HG02852 (cell line): ENCODE results near the gene UVSSA.
"Not testable (repeated sequence)": the region's sequence is repeated elsewhere in the genome, so short reads cannot be mapped to it uniquely, and the experiment has no call there.

ENCODE experiments used
- ATAC-seq: cut with Tn5 transposase; IDR thresholded peaks from one replicate; pipeline ENCODE4 v1.9.1; 2021; ENCODE audit warnings: mild to moderate bottlenecking, moderate library complexity; ENCODE audit not compliant: unreplicated experiment

UVSSA gene

DNA sequence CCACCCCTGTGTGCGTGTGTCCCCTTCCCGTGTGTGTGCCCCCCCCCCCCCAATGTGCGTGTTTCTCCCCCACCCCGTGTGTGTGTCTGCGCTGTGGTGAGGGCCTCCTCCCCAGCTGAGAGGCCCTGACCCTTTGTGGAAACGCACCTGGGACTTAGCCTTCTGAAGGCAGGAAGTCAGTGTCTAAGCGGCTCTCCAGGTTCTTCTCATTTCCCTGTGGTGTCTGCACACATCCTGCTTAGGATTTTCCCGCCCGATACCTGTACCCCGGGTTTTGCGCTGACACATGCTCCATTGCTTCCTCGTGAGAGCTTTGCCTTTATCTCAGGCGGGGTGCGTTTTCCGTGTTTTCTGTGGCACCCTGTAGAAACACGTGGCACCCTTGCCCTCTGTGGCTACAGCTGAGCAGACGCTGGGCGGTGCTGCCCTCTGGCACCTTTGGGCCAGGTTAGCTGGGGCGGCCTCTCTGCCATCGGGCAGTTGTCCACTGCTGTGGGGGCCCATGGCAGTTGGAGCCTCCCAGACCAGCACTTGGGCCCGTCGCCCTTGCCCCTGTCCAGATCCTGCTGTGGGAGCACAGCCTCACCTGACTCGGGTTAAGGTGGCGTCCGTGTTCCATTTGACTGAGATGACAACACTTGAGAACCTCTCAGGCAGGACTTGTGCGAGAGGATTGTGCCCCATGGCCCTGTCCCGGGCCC, 31.0 kb upstream of the UVSSA start:
- no peak for ATAC-seq

GRCh38 chr4:1316537-1317168, 30.4 kb upstream of the UVSSA start:
- ATAC-seq = no peak

GRCh38 chr4:1317177-1318045, 29.6 kb upstream of the UVSSA start:
- ATAC-seq = no peak

- ATAC-seq = no peak
Observed at GRCh38 chr4:1318046-1318375, 29.0 kb upstream of the UVSSA start.

GRCh38 chr4:1318488-1319213, 28.4 kb upstream of the UVSSA start:
- no peak for ATAC-seq

DNA sequence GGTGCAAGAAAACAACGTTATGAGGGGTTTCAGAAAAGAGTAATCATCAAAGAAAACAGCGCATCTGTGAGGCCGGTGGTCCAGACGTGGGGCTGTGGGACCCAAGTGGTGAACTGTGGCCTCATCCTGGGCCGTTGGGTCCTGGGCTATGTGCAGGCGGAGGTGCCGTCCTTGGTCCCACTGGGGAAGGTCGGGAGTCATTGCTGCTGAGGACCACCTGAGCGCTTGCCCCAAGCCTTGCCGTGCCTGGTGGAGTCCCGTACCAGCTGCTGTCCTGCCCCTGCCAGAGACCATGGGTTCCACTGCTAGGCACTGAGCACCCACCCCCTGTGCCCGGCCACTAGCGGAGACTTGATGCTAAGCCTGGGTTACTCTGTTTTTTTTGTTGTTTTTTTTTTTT, 25.5 kb upstream of the UVSSA start:
- ATAC-seq = no peak

DNA sequence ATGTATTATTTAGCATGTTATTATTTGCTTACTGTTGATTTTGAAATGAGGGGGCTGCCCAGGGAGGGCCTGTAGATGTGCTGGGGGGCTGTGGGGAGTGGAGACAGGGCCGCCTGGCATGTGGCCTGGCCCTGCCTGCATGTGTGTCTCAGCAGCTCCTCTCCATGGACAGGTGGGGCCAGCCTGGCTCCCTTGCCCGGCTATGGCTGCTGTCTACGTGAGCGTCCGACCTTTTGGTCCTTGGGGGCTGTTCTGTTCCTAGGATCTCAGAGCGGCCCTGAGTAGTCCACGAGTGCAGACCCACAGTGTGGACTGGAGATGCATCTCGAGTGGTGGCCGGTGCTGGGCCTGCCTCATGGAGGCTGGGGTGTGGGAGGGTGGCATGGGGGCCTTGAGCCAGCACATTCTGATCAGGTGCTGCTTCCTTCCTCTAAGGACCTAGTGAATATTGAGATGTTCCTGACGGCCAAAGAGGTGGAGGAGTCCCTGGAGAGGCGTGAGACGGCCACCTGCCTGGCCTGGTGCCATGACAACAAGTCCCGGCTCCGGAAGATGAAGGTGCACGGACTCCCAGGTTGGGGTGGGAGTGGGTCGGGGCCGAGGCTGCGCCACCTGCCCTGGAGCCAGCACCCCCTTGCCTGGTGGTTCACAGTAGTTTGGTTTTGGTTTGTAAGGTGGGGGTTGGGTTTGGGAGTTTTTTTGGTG, 24.9 kb upstream of the UVSSA start:
- ATAC-seq = no peak

DNA sequence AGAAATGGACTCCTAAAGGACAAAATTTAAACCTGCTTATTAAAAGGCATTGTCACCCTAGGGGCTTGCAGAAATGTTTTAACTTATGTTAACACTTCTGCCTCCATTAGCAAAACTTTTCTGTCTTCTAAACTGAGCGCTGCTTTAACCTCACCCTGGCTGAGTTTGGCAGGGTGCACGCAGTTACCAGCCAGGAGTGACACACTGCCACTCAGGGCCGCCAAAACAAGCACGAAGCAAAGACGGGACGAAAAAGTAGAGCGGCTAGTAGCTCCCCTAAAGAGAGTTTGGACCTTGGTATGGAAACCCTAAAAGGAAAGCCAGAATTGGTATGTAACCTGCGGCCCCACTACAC, 23.8 kb upstream of the UVSSA start:
- ATAC-seq = no peak

DNA sequence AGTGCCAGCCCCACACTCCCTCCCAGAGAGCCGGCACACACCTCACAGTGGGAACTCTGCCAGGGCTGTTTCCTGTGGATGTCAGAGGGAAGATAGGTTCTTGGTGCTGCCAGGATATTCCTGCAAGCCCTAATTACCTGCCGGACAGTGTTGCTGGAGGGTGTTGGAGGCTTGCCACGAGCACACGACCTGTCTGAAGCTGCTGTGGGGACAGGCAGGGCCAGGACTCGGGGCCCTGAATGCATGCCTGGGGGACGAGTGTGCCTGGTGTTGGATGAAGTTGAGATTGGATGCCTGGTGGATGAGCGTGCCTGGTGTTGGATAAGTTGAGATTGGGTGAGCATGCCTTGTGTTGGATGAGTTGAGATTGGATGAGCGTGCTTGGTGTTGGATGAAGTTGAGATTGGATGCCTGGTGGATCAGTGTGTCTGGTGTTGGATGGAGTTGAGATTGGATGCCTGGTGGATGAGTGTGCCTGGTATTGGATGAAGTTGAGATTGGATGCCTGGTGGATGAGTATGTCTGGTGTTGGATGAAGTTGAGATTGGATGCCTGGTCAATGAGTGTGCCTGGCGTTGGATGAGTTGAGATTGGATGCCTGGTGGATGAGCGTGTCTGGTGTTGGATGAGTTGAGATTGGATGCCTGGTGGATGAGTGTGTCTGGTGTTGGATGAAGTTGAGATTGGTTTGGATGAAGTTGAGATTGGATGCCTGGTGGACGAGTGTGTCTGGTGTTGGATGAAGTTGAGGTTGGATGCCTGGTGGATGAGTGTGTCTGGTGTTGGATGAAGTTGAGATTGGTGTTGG, 23.2 kb upstream of the UVSSA start:
- no peak for ATAC-seq

GRCh38 chr4:1324443-1325175, 22.4 kb upstream of the UVSSA start:
- not testable (repeated sequence) for ATAC-seq

GRCh38 chr4:1325176-1325480, 21.9 kb upstream of the UVSSA start:
- no peak for ATAC-seq

GRCh38 chr4:1325681-1326635, 21.1 kb upstream of the UVSSA start:
- ATAC-seq = no peak

- ATAC-seq = no peak
Observed at GRCh38 chr4:1326751-1327525, 20.1 kb upstream of the UVSSA start.

DNA sequence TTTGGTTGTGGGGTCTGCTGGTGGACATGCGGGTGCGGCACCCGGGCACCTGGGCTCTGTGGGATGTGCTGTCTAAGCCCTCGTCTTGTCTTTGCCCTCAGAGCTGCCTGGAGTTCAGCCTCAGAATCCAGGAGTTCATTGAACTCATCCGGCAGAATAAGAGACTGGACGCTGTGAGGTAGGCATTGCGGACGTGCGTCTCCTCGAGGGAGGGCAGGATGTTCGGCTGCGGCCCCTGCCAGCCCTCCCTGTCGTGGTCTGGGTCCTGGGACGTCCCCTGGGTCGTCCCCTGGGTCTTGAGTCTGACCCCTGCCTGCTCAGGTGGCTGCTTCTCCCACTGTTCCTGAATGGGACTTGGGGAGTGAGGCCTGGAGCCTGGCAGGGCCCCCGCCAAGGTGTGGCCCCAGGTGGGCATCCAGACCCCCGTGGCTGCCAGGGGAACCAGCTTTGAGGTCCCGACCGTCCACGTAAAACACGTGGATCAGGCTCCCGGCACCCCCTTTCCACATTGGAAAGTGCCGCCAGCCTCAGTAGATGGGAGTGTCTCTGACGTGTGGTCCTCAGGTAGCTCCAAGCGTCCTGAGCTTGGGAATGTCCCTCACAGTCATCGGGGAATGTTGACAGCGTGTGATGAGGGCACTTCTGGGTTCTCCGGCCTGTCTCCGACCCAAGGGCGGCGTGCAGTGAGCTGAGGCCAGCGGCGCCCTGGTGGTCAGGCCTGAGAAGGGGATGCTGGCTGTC, 19.3 kb upstream of the UVSSA start:
- no peak for ATAC-seq

- ATAC-seq = no peak
Observed at GRCh38 chr4:1328267-1329155, 18.5 kb upstream of the UVSSA start.
